Breast epithelium (tissue), 3 donors: Measurements from ENCODE around the gene TGM1.

ENCODE experiments used
- POLR2AphosphoS5 ChIP-seq, 3 donors: sonication (generic); formaldehyde crosslinking; IDR thresholded peaks; one replicate each; pipeline ENCODE4 v1.6.1; 2017; ENCODE audit warnings: antibody characterized with exemption in 3 of 3
- TF ChIP-seq, protein P1 (sequence below), 3 donors: fragments of 450-650 bp; IDR thresholded peaks; one replicate each; pipeline ENCODE4 v1.5.1; 2016 to 2017; ENCODE audit warnings: antibody characterized with exemption in 3 of 3, mild to moderate bottlenecking in 3 of 3, moderate library complexity in 3 of 3

DNA sequence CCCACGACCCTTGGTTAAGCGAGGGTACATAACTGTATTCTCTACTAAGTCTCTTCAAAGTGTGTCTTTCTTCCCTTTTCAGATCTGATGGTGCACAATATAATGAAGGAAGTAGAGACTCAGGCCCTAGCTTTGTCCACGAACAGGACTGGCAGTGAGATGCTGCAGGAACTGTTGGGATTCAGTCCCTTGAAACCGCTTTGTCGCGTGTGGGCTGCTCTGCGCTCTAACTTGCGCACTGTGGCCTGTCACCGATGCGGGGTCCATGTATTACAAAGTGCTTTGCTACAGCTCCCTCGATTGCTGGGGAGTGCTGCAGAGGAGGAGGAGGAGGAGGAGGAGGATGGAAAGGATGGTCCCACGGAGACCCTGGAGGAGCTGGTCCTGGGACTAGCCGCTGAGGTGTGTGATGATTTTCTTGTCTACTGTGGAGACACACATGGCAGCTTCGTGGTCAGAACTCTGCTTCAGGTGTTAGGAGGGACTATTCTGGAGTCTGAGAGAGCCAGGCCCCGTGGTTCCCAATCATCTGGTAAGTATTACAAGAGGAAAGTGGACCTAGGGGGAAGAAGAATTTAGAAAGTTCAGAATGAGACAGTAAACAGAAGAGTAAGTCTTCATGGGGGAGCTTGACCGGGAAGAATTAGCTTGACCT lies 37.5 kb upstream of the TGM1 start:
- TF ChIP-seq POLR2AphosphoS5 (IDR thresholded peaks at IDR 0.05): no peak
- TF ChIP-seq, protein P1, sequence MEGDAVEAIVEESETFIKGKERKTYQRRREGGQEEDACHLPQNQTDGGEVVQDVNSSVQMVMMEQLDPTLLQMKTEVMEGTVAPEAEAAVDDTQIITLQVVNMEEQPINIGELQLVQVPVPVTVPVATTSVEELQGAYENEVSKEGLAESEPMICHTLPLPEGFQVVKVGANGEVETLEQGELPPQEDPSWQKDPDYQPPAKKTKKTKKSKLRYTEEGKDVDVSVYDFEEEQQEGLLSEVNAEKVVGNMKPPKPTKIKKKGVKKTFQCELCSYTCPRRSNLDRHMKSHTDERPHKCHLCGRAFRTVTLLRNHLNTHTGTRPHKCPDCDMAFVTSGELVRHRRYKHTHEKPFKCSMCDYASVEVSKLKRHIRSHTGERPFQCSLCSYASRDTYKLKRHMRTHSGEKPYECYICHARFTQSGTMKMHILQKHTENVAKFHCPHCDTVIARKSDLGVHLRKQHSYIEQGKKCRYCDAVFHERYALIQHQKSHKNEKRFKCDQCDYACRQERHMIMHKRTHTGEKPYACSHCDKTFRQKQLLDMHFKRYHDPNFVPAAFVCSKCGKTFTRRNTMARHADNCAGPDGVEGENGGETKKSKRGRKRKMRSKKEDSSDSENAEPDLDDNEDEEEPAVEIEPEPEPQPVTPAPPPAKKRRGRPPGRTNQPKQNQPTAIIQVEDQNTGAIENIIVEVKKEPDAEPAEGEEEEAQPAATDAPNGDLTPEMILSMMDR (IDR thresholded peaks at IDR 0.05): no peak
